Thyroid gland (tissue), 4 donors: ENCODE data around the gene MVP. TPM values are rescaled to one million over a fixed set of nuclear protein-coding genes. Genes with fewer than 3 reads are reported as not detected.
"Not testable (repeated sequence)": the region's sequence is repeated elsewhere in the genome, so short reads cannot be mapped to it uniquely, and the experiment has no call there.

Source experiments
- DNase-seq, 2 donors: peaks; one replicate each; pipeline ENCODE4 v3.0.0-alpha.2; 2019
- H3K27ac ChIP-seq, 3 donors: fragments of 200-600 bp; sonication (generic); 1 replicate in 2 of 3; 2 replicates in 1 of 3; pipeline ENCODE4 v1.5.1; 2016 to 2019; ENCODE audit warnings: mild to moderate bottlenecking in 1 of 3, moderate library complexity in 1 of 3
- H3K27me3 ChIP-seq: fragments of 200-600 bp; sonication (generic); one replicate; pipeline ENCODE4 v1.5.1; 2019
- H3K36me3 ChIP-seq, 2 donors: fragments of 200-600 bp; sonication (generic); one replicate each; pipeline ENCODE4 v1.5.1; 2016 to 2019
- H3K4me1 ChIP-seq, 2 donors: fragments of 200-600 bp; sonication (generic); one replicate each; pipeline ENCODE4 v1.5.1; 2017 to 2019
- H3K4me3 ChIP-seq, 3 donors: fragments of 200-600 bp; sonication (generic); replicated peaks in 1 of 3; 1 replicate in 2 of 3; 2 replicates in 1 of 3; pipeline ENCODE4 v1.5.1; 2016; ENCODE audit warnings: mild to moderate bottlenecking in 1 of 3
- H3K9me3 ChIP-seq: fragments of 200-600 bp; sonication (generic); one replicate; pipeline ENCODE4 v1.5.1; 2017
- POLR2A ChIP-seq, 2 donors: fragments of 450-650 bp; IDR thresholded peaks; one replicate each; pipeline ENCODE4 v1.6.1; 2017; ENCODE audit warnings: antibody characterized with exemption in 2 of 2, mild to moderate bottlenecking in 2 of 2, moderate library complexity in 1 of 2
- WGBS, 2 donors: methylation state at CpG; one replicate each; pipeline ENCODE4 v1.1.5; 2017; 5-methylcytosine and 5-hydroxymethylcytosine counted together
- intact Hi-C: fragments of 100-400 bp; cut with DNase I; formaldehyde crosslinking; loops from one replicate; pipeline ENCODE4 v1.15.1; 2023
- total RNA-seq, 4 donors: library from RNA; depleted of rRNA; stranded (reverse); fragments of >200 nt; gene quantifications; one replicate each; pipeline ENCODE4 v1.2.3, GENCODE V29; 2016
- TF ChIP-seq, protein P1 (sequence below), 6 experiments: fragments of 200-600 bp in 3 of 6; fragments of 450-650 bp in 3 of 6; sonication (generic) in 3 of 6; IDR thresholded peaks; one replicate each; pipeline ENCODE4 v1.5.1; 2016 to 2019; ENCODE audit warnings: antibody characterized with exemption in 6 of 6, mild to moderate bottlenecking in 2 of 6, inconsistent platforms in 1 of 6, moderate library complexity in 1 of 6

MVP gene
- 100 to 1,000 TPM in 1 of 4 donors, 10 to 100 TPM in 3; 70.1 to 127 (median 90.6) TPM for total RNA-seq

DNA sequence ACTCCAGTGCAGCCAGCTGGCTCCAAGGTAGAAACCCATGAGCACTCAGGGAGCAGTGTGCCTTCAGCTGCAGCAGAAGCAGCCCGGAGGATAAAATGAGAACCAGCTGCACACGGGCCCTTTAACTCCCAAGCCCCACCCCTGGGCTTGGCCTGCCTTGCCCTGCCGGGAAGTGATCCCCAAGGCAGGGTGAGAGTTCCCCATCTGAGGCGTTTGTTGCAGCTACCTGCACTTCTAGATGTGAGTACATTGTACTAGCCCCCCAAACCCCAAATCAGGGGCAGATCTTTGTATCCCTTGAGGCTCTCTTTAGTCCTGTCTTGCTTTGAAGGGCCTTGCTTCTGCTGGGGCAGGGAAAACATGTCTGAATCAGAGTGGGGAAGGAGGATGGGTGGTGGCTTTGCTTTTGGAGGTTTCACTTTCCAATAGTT is at the start of gene MVP:
TSS of gene MVP (plus strand) at position 192 of the 431 bp plus-strand sequence. CDS start 10,088 bp downstream, outside the sequence.
- peak; percentile 72 to 76 for DNase-seq
- H3K4me1 ChIP-seq = peaks cover 41 to 73% of the 10 kb centered on the region in 2 donors
- 0 to 2% methylated on average over 4 of the region's 4 CpGs for WGBS, 2 donors
- peak within 1 kb of the TSS; percentile 83 to 89 (median 86) for H3K27ac ChIP-seq
- no peaks in the 10 kb centered on the region for H3K27me3 ChIP-seq
- peak within 1 kb of the TSS in 2 of 3 donors; percentile 54 to 60 for H3K4me3 ChIP-seq
- TF ChIP-seq POLR2A (IDR thresholded peaks at IDR 0.05) = peak in 1 of 2 donors; percentile 34
- TF ChIP-seq, protein P1, sequence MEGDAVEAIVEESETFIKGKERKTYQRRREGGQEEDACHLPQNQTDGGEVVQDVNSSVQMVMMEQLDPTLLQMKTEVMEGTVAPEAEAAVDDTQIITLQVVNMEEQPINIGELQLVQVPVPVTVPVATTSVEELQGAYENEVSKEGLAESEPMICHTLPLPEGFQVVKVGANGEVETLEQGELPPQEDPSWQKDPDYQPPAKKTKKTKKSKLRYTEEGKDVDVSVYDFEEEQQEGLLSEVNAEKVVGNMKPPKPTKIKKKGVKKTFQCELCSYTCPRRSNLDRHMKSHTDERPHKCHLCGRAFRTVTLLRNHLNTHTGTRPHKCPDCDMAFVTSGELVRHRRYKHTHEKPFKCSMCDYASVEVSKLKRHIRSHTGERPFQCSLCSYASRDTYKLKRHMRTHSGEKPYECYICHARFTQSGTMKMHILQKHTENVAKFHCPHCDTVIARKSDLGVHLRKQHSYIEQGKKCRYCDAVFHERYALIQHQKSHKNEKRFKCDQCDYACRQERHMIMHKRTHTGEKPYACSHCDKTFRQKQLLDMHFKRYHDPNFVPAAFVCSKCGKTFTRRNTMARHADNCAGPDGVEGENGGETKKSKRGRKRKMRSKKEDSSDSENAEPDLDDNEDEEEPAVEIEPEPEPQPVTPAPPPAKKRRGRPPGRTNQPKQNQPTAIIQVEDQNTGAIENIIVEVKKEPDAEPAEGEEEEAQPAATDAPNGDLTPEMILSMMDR (IDR thresholded peaks at IDR 0.05) = peak in 1 of 6 experiments; percentile 3
- H3K36me3 ChIP-seq = peaks cover 0 to 4% of the 10 kb centered on the region in 2 donors
- intact Hi-C loops = no loop called here
- no peaks in the 10 kb centered on the region for H3K9me3 ChIP-seq

GRCh38 chr16:29772330-29772729 is 47.9 kb upstream of the MVP start:
- H3K27me3 ChIP-seq, H3K4me1 ChIP-seq, intact Hi-C loops, H3K9me3 ChIP-seq, H3K36me3 ChIP-seq, H3K27ac ChIP-seq, H3K4me3 ChIP-seq, DNase-seq: not testable (repeated sequence)
- WGBS, 2 donors = 88 to 93% methylated on average over 7 of the region's 7 CpGs

DNA sequence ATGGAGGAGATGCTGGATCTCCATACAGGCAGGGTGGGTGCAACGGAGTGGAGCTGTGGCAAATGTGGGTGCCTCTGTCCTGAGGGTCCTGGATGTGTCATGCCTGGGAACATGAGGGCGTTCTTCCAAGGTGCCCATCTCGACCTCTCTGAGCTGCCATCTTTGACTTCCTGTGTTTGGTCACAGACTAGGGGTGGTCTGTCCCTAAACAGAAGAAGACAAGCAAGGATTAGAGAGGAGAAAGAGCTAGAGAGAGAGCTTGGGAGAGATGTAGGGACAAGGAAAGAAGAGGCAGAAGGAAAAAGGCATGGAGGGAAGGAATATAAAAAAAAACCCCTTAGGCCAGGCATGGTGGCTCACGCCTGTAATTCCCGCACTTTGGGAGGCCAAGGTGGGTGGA is 45.5 kb upstream of the MVP start:
- no peak for DNase-seq
- no peaks in the 10 kb centered on the region for H3K9me3 ChIP-seq
- intact Hi-C loops = no loop called here
- TF ChIP-seq, protein P1 (IDR thresholded peaks at IDR 0.05) = no peak
- TF ChIP-seq POLR2A (IDR thresholded peaks at IDR 0.05) = no peak
- H3K4me3 ChIP-seq = no peak overlapping the region
- H3K27ac ChIP-seq = no peak overlapping the region
- WGBS, 2 donors = 90 to 94% methylated on average over 5 of the region's 5 CpGs
- H3K27me3 ChIP-seq = no peaks in the 10 kb centered on the region
- H3K4me1 ChIP-seq = no peaks in the 10 kb centered on the region
- H3K36me3 ChIP-seq = no peaks in the 10 kb centered on the region

GRCh38 chr16:29775742-29776408 is 44.4 kb upstream of the MVP start:
- Histone ChIP-seq H3K27me3 (no peaks in the 10 kb centered on the region), H3K4me3 (no peak overlapping the region), H3K4me1 (no peaks in the 10 kb centered on the region), H3K27ac (no peak overlapping the region), H3K36me3 (no peaks in the 10 kb centered on the region), H3K9me3 (no peaks in the 10 kb centered on the region)
- WGBS, 2 donors = 78 to 85% methylated on average over 4 of the region's 4 CpGs
- no peak for DNase-seq
- intact Hi-C loops = no loop called here
- no peak for TF ChIP-seq POLR2A (IDR thresholded peaks at IDR 0.05)
- TF ChIP-seq, protein P1 (IDR thresholded peaks at IDR 0.05) = no peak

DNA sequence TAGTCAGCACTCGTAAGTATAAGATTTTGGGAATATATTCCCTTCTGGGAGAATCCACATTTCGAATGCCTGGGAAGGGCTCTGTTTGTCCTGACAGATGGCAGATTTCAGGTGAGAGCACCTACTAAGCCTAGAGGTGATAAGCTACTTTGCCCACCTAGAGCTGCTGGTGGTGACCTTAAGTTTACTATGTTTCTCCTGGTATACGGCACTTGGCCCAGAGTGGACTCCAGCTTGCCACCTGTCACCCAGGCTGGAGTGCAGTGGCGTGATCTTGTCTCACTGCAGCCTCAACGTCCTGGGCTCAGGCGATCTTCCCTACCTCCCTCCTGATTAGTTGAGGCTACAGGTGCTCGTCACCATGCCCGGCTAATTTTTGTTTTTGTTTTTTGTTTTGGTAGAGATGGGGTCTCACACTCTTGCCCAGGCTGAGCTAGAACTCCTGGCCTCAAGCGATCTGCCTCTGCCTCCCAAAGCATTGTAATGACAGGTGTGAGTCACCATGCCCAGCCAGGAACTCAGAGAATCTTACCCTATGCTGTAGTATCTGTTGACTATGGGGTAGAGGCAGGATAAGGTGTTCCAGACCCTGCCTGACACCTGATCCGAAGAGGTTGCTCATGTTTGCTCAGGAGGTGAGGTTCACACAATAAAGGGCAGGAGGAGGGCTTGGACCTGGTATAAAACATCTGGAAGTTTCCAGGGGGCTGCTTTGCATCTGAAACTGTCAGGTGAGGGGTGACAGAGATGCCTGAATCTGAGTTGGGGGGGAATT is 42.5 kb upstream of the MVP start, which contains the start of gene ZG16:
TSS of gene ZG16 (plus strand) at position 681 of the 775 bp plus-strand sequence. CDS start 1,011 bp downstream, outside the sequence.
- intact Hi-C loops = no loop called here
- WGBS, 2 donors = 79 to 86% methylated on average over 9 to 10 of the region's 10 CpGs
- no peaks in the 10 kb centered on the region for H3K9me3 ChIP-seq

More for the DNA sequence above, 42.5 kb upstream of the MVP start, which contains the start of gene ZG16:
- Histone ChIP-seq H3K4me3 (no peak within 1 kb of the TSS), H3K27ac (no peak within 1 kb of the TSS), H3K4me1 (no peaks in the 10 kb centered on the region), H3K27me3 (no peaks in the 10 kb centered on the region), H3K36me3 (no peaks in the 10 kb centered on the region)
- TF ChIP-seq, protein P1 (IDR thresholded peaks at IDR 0.05) = no peak
- no peak for TF ChIP-seq POLR2A (IDR thresholded peaks at IDR 0.05)
- DNase-seq = no peak
